Mesothelial cell of epicardium (in vitro differentiated cells): ENCODE data around the gene PSMC3IP. TPM values are rescaled to one million over a fixed set of nuclear protein-coding genes. Genes with fewer than 3 reads are reported as not detected.
"Not testable (repeated sequence)": the region's sequence is repeated elsewhere in the genome, so short reads cannot be mapped to it uniquely, and the experiment has no call there.

Experiments used
- DNase-seq, 2 experiments: peaks; one replicate each; pipeline ENCODE4 v3.0.0; 2021; ENCODE audit warnings: low spot score in 2 of 2; ENCODE audit not compliant: unreplicated experiment in 2 of 2
- H3K27ac Mint-ChIP-seq: 2 replicates; pipeline ENCODE4 v1.8.0; 2021; ENCODE audit warnings: mixed read lengths
- H3K27me3 Mint-ChIP-seq: 2 replicates; pipeline ENCODE4 v1.8.0; 2021; ENCODE audit warnings: low read depth, mixed read lengths
- H3K36me3 Mint-ChIP-seq: 2 replicates; pipeline ENCODE4 v1.8.0; 2021; ENCODE audit warnings: mixed read lengths
- H3K4me1 Mint-ChIP-seq: 2 replicates; pipeline ENCODE4 v1.8.0; 2021; ENCODE audit warnings: mixed read lengths
- H3K4me3 Mint-ChIP-seq: 2 replicates; pipeline ENCODE4 v1.8.0; 2021; ENCODE audit warnings: mild to moderate bottlenecking, moderate library complexity, mixed read lengths
- H3K9me3 Mint-ChIP-seq: 2 replicates; pipeline ENCODE4 v1.8.0; 2021; ENCODE audit warnings: mixed read lengths
- CTCF ChIP-seq: fragments of 200-600 bp; sonication (generic); IDR thresholded peaks from one replicate; pipeline ENCODE4 v1.5.0; 2021; ENCODE audit warnings: antibody characterized with exemption; ENCODE audit not compliant: unreplicated experiment
- total RNA-seq: library from RNA; stranded (reverse); gene quantifications from 3 replicates; pipeline ENCODE4 v1.2.1, GENCODE V29; 2021

The PSMC3IP gene
- total RNA-seq, 1 donor from 2014 or later, result 9.8 TPM

- no peak for TF ChIP-seq CTCF
- H3K9me3 Mint-ChIP-seq, result no peaks in the 10 kb centered on the region
- no peak for DNase-seq
- peaks cover 23% of the 10 kb centered on the region for H3K36me3 Mint-ChIP-seq
- no peaks in the 10 kb centered on the region for H3K27me3 Mint-ChIP-seq
- no peak overlapping the region for H3K4me3 Mint-ChIP-seq
- peak overlapping the region; percentile 34 for H3K27ac Mint-ChIP-seq
- peaks cover 3% of the 10 kb centered on the region for H3K4me1 Mint-ChIP-seq
These were observed 40.5 kb upstream of the PSMC3IP start for GRCh38 chr17:42617956-42618431.

GRCh38 chr17:42613699-42614295 lies 36.3 kb upstream of the PSMC3IP start:
- peaks cover 6% of the 10 kb centered on the region for H3K4me1 Mint-ChIP-seq
- H3K27ac Mint-ChIP-seq, result no peak overlapping the region

GRCh38 chr17:42612013-42612412 lies 34.5 kb upstream of the PSMC3IP start:
- Mint-ChIP-seq H3K4me3 (no peak overlapping the region), H3K4me1 (peaks cover 16% of the 10 kb centered on the region), H3K36me3 (peaks cover 30% of the 10 kb centered on the region), H3K27ac (no peak overlapping the region), H3K9me3 (no peaks in the 10 kb centered on the region), H3K27me3 (no peaks in the 10 kb centered on the region)
- no peak for TF ChIP-seq CTCF
- DNase-seq, result no peak

More at GRCh38 chr17:42613699-42614295, 36.3 kb upstream of the PSMC3IP start:
- DNase-seq, result no peak
- Mint-ChIP-seq H3K27me3 (no peaks in the 10 kb centered on the region), H3K36me3 (peaks cover 30% of the 10 kb centered on the region), H3K9me3 (no peaks in the 10 kb centered on the region), H3K4me3 (no peak overlapping the region)
- TF ChIP-seq CTCF, result no peak

- not testable (repeated sequence) for DNase-seq, H3K27me3 Mint-ChIP-seq, H3K9me3 Mint-ChIP-seq
- peak overlapping the region; percentile 92 for H3K27ac Mint-ChIP-seq
- H3K4me1 Mint-ChIP-seq, result peaks cover 29% of the 10 kb centered on the region
- H3K36me3 Mint-ChIP-seq, result peaks cover 21% of the 10 kb centered on the region
- H3K4me3 Mint-ChIP-seq, result peak overlapping the region; percentile 94
These were observed 32.6 kb upstream of the PSMC3IP start for GRCh38 chr17:42609814-42610801.

- H3K36me3 Mint-ChIP-seq, result peaks cover 14% of the 10 kb centered on the region
- H3K27me3 Mint-ChIP-seq, result no peaks in the 10 kb centered on the region
- H3K27ac Mint-ChIP-seq, result peak within 1 kb of the TSS; percentile 97
- no peaks in the 10 kb centered on the region for H3K9me3 Mint-ChIP-seq
- peaks cover 31% of the 10 kb centered on the region for H3K4me1 Mint-ChIP-seq
- peak within 1 kb of the TSS; percentile 94 for H3K4me3 Mint-ChIP-seq
- peak; percentile 99 for DNase-seq
- TF ChIP-seq CTCF, result no peak
These were observed 31.8 kb upstream of the PSMC3IP start, which contains the start of the genes RETREG3 and TUBG1 for GRCh38 chr17:42609182-42609813. Gene RETREG3, minus strand, starts transcription at chr17:42609374. Its CDS starts 50 bp downstream, at chr17:42609324. Gene TUBG1, plus strand, starts transcription at chr17:42609683. Its CDS starts 55 bp downstream, at chr17:42609738.
